Breast epithelium (tissue), 4 donors: ENCODE results near the gene ALG2. TPM values are rescaled to one million over a fixed set of nuclear protein-coding genes. Genes with fewer than 3 reads are reported as not detected.
A peak's percentile ranks its signal among the peaks of the same experiment; 100 is the strongest.

Experiments
- DNase-seq, 2 donors: peaks; one replicate each; pipeline ENCODE4 v3.0.0-alpha.2; 2019; ENCODE audit warnings: low spot score in 2 of 2
- H3K27ac ChIP-seq, 2 donors: fragments of 200-600 bp; sonication (generic) in 1 of 2; one replicate each; pipeline ENCODE4 v1.5.1; 2016 to 2019; ENCODE audit warnings: mild to moderate bottlenecking in 1 of 2
- H3K27me3 ChIP-seq, 2 donors: fragments of 200-600 bp; sonication (generic) in 1 of 2; one replicate each; pipeline versions ENCODE4 v1.5.1 to v1.6.0; 2017 to 2019; ENCODE audit warnings: control low read depth in 1 of 2, mild to moderate bottlenecking in 1 of 2
- H3K36me3 ChIP-seq: fragments of 200-600 bp; one replicate; pipeline ENCODE4 v1.5.1; 2019
- H3K4me1 ChIP-seq, 2 donors: fragments of 200-600 bp; sonication (generic); one replicate each; pipeline ENCODE4 v1.5.1; 2016 to 2019; ENCODE audit warnings: control low read depth in 1 of 2
- H3K4me3 ChIP-seq, 3 donors: fragments of 200-600 bp; sonication (generic); 1 replicate in 2 of 3; 2 replicates in 1 of 3; pipeline ENCODE4 v1.5.1; 2016 to 2019; ENCODE audit warnings: mild to moderate bottlenecking in 3 of 3, moderate library complexity in 2 of 3
- H3K9me3 ChIP-seq, 2 donors: fragments of 200-600 bp; sonication (generic) in 1 of 2; one replicate each; pipeline ENCODE4 v1.5.1; 2016 to 2019; ENCODE audit warnings: control low read depth in 1 of 2
- CTCF ChIP-seq, 3 donors: fragments of 450-650 bp; IDR thresholded peaks; one replicate each; pipeline ENCODE4 v1.5.1; 2016 to 2017; ENCODE audit warnings: antibody characterized with exemption in 3 of 3, mild to moderate bottlenecking in 3 of 3, moderate library complexity in 3 of 3
- POLR2A ChIP-seq: fragments of 450-650 bp; IDR thresholded peaks from one replicate; pipeline ENCODE4 v1.6.1; 2016; ENCODE audit warnings: antibody characterized with exemption, mild to moderate bottlenecking, moderate library complexity
- POLR2AphosphoS5 ChIP-seq, 3 donors: sonication (generic); formaldehyde crosslinking; IDR thresholded peaks; one replicate each; pipeline ENCODE4 v1.6.1; 2017; ENCODE audit warnings: antibody characterized with exemption in 3 of 3
- intact Hi-C: fragments of 100-400 bp; cut with DNase I; formaldehyde crosslinking; loops from one replicate; pipeline ENCODE4 v1.15.1; 2023; ENCODE audit warnings: low total_unique reads
- total RNA-seq, 3 donors: library from RNA; depleted of rRNA; stranded (reverse); fragments of >200 nt; gene quantifications; one replicate each; pipeline ENCODE4 v1.1.0, GENCODE V29; 2016

The ALG2 gene
- total RNA-seq, 3 donors from 2014 or later = 30.2 to 44.5 (median 40.3) TPM

- no peak for TF ChIP-seq CTCF (IDR thresholded peaks at IDR 0.05)
- TF ChIP-seq POLR2AphosphoS5 (IDR thresholded peaks at IDR 0.05) = no peak
- no peak for TF ChIP-seq POLR2A
- Histone ChIP-seq H3K4me1 (no peaks in the 10 kb centered on the region), H3K9me3 (no peaks in the 10 kb centered on the region), H3K27ac (no peak overlapping the region), H3K4me3 (no peak overlapping the region), H3K27me3 (no peaks in the 10 kb centered on the region), H3K36me3 (no peaks in the 10 kb centered on the region)
- intact Hi-C loops = no loop called here
- no peak for DNase-seq
Observed at GRCh38 chr9:99230206-99230605, 8.5 kb upstream of the ALG2 start.

GRCh38 chr9:99226054-99226453 is 4.3 kb upstream of the ALG2 start:
- peak overlapping the region in 1 of 2 donors; percentile 2 for H3K27ac ChIP-seq
- no peaks in the 10 kb centered on the region for H3K27me3 ChIP-seq
- TF ChIP-seq CTCF (IDR thresholded peaks at IDR 0.05) = no peak
- TF ChIP-seq POLR2AphosphoS5 (IDR thresholded peaks at IDR 0.05) = no peak
- no peak for TF ChIP-seq POLR2A
- DNase-seq = no peak
- no peaks in the 10 kb centered on the region for H3K36me3 ChIP-seq
- intact Hi-C loops = no loop called here
- no peaks in the 10 kb centered on the region for H3K9me3 ChIP-seq
- no peak overlapping the region for H3K4me3 ChIP-seq
- H3K4me1 ChIP-seq = peaks cover 0 to 12% of the 10 kb centered on the region in 2 donors

- intact Hi-C loops = no loop called here
Observed at GRCh38 chr9:99224445-99224844, 2.7 kb upstream of the ALG2 start.

GRCh38 chr9:99222416-99223270 is 901 bp upstream of the ALG2 start:
- intact Hi-C loops = no loop called here
- no peaks in the 10 kb centered on the region for H3K9me3 ChIP-seq
- H3K27me3 ChIP-seq = no peaks in the 10 kb centered on the region
- peaks cover 0 to 18% of the 10 kb centered on the region in 2 donors for H3K4me1 ChIP-seq
- DNase-seq = no peak
- H3K36me3 ChIP-seq = no peaks in the 10 kb centered on the region
- TF ChIP-seq CTCF (IDR thresholded peaks at IDR 0.05) (no peak), POLR2AphosphoS5 (IDR thresholded peaks at IDR 0.05) (no peak), POLR2A (peak; percentile 21)
- H3K4me3 ChIP-seq = peak overlapping the region; percentile 68 to 98 (median 89)
- H3K27ac ChIP-seq = peak overlapping the region; percentile 94

More at GRCh38 chr9:99224445-99224844, 2.7 kb upstream of the ALG2 start:
- no peaks in the 10 kb centered on the region for H3K36me3 ChIP-seq
- H3K9me3 ChIP-seq = no peaks in the 10 kb centered on the region
- H3K27me3 ChIP-seq = no peaks in the 10 kb centered on the region
- peaks cover 0 to 18% of the 10 kb centered on the region in 2 donors for H3K4me1 ChIP-seq
- no peak overlapping the region for H3K27ac ChIP-seq
- TF ChIP-seq CTCF (IDR thresholded peaks at IDR 0.05) (no peak), POLR2AphosphoS5 (IDR thresholded peaks at IDR 0.05) (no peak), POLR2A (no peak)
- no peak for DNase-seq
- H3K4me3 ChIP-seq = no peak overlapping the region

- no peaks in the 10 kb centered on the region for H3K27me3 ChIP-seq
- TF ChIP-seq POLR2A (no peak), POLR2AphosphoS5 (IDR thresholded peaks at IDR 0.05) (no peak), CTCF (IDR thresholded peaks at IDR 0.05) (no peak)
- H3K36me3 ChIP-seq = no peaks in the 10 kb centered on the region
- intact Hi-C loops = loop anchor here (1.0 kb wide), 1 partner anchor 29 kb away; no protein-coding TSS in a partner anchor
- no peaks in the 10 kb centered on the region for H3K9me3 ChIP-seq
- H3K4me3 ChIP-seq = peak overlapping the region; percentile 68 to 98 (median 89)
- H3K4me1 ChIP-seq = peaks cover 0 to 18% of the 10 kb centered on the region in 2 donors
- H3K27ac ChIP-seq = peak overlapping the region; percentile 94
- no peak for DNase-seq
Observed at GRCh38 chr9:99221266-99221620, 499 bp downstream of the ALG2 start.
